Fibroblast of the aortic adventitia (primary cell): ENCODE results near the gene RBM6. TPM values are rescaled to one million over a fixed set of nuclear protein-coding genes. Genes with fewer than 3 reads are reported as not detected.

Source experiments
- DNase-seq: peaks from one replicate; pipeline ENCODE4 v3.0.0-alpha.2; 2010; ENCODE audit warnings: low read depth
- H3K4me3 ChIP-seq: 2 replicates; pipeline ENCODE4 v1.5.1; 2011; ENCODE audit warnings: low read depth, mild to moderate bottlenecking, control low read depth, low read length, moderate library complexity
- total RNA-seq: library from RNA; depleted of rRNA; stranded (reverse); fragments of >200 nt; gene quantifications from 2 replicates; pipeline ENCODE4 v1.2.3, GENCODE V29; 2012; ENCODE audit warnings: low replicate concordance
- TF ChIP-seq, protein P1 (sequence below): IDR thresholded peaks from 2 replicates; pipeline ENCODE4 v1.5.1; 2011; ENCODE audit warnings: mild to moderate bottlenecking, low read length, control low read depth, inconsistent platforms; ENCODE audit not compliant: insufficient read depth

Gene RBM6
- total RNA-seq, 1 donor: 48.5 TPM

DNA sequence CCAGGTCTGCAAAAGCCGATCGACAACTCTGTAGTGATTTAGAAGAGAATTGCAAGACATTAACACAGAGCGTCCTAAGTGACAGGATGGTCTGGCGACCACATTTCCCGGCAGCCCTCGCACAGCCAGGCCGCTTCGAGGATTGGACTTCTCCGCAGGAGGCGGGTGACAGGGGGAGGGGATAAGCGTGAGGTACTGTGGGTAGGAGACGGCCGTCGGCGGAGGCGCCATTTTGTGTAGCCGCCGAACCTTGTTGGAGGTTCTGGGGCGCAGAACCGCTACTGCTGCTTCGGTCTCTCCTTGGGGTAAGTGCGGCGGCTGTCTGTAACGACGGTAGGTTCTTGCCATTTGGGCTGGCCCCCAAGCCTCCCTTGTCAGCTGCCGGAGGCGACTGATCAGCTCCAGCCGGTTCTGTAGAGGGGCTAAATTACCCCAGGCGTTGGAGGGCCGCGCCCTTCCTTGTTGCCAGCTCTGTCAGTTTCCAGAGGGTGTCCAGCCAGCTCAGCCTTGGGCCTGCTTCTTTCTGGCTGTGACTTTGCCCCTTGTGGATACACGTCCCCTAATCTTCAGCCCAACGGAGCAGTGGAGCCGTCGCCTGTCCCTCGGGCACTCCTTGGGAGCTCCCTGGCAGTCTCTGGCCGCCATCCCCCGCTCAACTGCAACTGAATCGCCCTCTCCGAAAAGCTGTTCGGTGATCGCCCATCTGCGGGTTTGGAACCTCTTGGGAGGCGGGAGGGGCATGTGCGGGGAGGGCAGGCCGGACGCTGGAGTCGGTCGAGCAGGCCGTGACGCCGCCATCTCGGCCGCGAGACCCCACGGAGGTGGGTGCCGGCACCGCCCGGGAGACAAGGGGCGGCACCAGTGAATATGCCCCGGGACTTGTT lies 149.0 kb downstream of the RBM6 start, which contains the start of gene RBM5:
RBM5 (plus strand) TSS at position 195 of the 884 bp plus-strand sequence. CDS start 1,516 bp downstream, outside the sequence.
- DNase-seq: peak; percentile 91
- H3K4me3 ChIP-seq: peak within 1 kb of the TSS; percentile 99
- TF ChIP-seq, protein P1, sequence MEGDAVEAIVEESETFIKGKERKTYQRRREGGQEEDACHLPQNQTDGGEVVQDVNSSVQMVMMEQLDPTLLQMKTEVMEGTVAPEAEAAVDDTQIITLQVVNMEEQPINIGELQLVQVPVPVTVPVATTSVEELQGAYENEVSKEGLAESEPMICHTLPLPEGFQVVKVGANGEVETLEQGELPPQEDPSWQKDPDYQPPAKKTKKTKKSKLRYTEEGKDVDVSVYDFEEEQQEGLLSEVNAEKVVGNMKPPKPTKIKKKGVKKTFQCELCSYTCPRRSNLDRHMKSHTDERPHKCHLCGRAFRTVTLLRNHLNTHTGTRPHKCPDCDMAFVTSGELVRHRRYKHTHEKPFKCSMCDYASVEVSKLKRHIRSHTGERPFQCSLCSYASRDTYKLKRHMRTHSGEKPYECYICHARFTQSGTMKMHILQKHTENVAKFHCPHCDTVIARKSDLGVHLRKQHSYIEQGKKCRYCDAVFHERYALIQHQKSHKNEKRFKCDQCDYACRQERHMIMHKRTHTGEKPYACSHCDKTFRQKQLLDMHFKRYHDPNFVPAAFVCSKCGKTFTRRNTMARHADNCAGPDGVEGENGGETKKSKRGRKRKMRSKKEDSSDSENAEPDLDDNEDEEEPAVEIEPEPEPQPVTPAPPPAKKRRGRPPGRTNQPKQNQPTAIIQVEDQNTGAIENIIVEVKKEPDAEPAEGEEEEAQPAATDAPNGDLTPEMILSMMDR: no peak

DNA sequence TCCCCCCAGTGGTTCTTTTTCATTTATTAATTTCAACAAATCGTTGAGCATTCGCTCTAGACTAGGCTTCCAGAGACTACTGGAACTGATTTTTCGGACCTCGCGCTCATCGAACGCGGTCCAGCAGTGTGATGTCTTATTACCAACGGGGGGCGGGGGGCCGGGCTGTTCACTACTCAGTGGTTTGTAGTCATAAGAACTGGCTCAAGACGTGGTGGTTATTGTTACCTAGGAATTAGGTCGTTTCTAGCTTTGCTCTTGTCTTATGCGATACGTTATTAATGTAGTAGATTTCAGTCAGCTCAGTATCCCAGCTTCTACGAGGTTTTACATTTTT lies 149.6 kb downstream of the RBM6 start:
- H3K4me3 ChIP-seq: peak overlapping the region; percentile 99
- DNase-seq: peak; percentile 27
- TF ChIP-seq, protein P1: no peak

DNA sequence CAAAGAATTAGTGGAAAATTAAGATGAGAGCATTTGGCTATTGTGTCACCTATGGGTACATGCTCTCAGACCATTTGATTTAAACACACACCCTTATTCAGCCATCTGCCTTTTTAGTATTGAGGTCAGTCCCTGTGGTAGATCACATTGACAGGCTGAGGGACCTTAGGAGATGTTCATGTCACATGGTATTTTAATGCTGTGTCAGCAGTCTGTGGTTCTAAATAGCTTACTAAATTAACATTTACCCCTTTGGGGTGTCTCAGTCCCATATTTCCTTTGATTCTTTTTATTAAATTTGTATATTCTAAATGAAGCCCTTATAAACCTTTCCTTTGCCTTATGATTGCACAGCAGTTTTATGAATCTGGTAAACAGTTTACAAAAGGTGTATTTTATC lies 151.0 kb downstream of the RBM6 start:
- DNase-seq: no peak
- peak overlapping the region; percentile 99 for H3K4me3 ChIP-seq
- TF ChIP-seq, protein P1: no peak

DNA sequence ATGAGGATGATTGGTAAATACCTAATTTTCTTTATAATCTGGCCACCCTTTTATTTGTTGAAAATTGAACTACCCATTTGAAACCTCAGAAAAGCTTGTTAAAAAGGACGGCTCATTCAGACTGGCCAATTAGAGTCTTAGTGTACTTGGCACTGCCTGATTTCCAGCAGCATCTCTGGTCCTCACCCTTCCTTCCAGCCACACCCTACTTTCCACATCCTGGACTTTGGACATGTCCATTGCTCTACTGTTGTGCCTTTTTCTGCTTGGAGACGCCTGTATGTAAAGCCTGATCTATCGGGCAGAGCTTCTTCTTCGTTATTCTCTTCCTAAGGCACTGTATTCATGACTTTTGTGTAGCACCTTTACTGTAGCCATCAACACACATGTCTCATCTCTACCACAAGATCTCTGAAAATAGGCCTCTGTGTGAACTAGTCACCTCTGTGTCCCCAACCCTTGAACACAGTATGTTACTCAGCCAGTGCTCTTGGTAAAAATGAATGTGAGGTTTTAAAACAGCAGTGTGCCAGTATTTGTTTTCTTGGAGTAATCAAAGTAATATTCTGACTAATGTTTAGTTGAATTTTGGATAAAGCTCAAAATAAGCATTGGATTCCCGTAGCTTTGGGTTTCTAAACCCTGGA lies 155.5 kb downstream of the RBM6 start:
- peak; percentile 17 for DNase-seq
- H3K4me3 ChIP-seq: no peak overlapping the region
- TF ChIP-seq, protein P1: no peak

DNA sequence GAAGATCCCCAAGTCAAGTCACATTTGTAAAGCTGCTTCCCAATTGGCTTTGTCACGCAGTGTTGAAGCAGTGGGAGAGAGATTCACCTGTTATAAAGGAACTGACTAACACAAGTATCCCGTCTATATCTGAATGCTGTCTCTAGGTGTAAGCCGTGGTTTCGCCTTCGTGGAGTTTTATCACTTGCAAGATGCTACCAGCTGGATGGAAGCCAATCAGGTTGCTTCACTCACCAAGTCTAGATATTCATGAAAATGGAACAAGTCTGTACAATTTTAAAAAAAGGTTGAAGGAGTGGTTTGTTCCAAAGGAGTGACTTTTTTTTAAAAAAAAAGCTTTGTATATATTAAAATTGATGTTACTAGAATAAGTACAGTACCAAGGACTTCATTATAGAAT lies 160.4 kb downstream of the RBM6 start:
- DNase-seq: no peak
- TF ChIP-seq, protein P1: no peak
- H3K4me3 ChIP-seq: no peak overlapping the region

DNA sequence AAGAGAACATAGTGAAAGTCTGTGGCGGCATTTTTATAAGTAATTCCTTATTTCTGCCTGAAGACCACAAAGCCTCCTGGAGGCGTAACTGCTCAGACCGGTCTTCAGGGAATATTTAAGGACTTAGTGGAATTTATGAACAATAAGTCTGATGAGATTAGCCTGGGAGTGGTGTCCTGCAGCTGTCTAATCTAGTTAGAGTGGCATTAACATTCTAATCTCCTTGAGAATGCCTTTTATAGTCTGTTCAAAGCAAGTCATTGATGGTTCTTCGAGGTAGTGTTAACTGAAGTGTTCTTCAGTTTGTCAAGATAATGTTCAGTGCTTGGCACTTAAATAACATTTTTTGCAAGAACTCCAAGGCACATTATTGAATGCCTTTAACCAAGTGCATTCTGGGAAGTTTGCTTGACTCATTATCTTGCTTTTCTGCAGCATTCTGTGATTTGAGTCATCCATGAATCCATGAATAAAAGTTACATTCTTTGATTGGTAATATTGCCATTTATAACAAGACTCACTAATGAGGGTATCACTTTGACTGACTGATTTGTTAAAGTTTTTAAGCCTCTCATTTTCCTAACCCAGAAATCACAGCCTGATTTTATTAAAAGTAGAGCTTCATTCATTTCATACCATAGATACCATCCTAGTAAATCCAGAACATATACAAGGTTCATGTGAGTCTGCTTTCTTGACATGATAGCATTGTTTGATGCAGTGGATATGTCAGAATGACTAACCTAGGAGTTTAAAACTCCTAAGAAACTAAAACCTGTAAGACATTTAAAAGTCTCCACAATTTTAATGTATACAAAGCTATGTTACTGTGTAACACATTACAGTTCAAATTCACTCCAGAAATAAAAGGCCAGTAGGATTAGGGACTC lies 161.3 kb downstream of the RBM6 start:
- TF ChIP-seq, protein P1: no peak
- DNase-seq: peak; percentile 70
- no peak overlapping the region for H3K4me3 ChIP-seq
